H1 (cell line): ENCODE results near the gene C11orf71. TPM values are rescaled to one million over a fixed set of nuclear protein-coding genes. Genes with fewer than 3 reads are reported as not detected.

Experiments used
- SRF ChIP-seq: IDR thresholded peaks from 2 replicates; pipeline ENCODE4 v1.6.1; 2011; ENCODE audit warnings: mild to moderate bottlenecking, low read depth, low read length, moderate library complexity
- polyA plus RNA-seq, 7 experiments: library from polyadenylated mRNA; depleted of rRNA in 3 of 7; stranded (reverse) in 5 of 7; unstranded in 2 of 7; fragments of >200 nt in 5 of 7; fragments of 200-250 nt in 2 of 7; gene quantifications; 1 replicate in 5 of 7; 2 replicates in 1 of 7; 4 replicates in 1 of 7; pipeline versions ENCODE4 v1.2.1 to v1.2.3, GENCODE V29; 2011 to 2013; ENCODE audit warnings: missing spikeins in 2 of 7, mixed read lengths in 2 of 7
- total RNA-seq: library from RNA; stranded (reverse); fragmentation: NEBNext Ultra II Directional; extraction: Animal tissue kit (Norgen Biotek cat#: 25700); gene quantifications from 2 replicates; pipeline ENCODE4 v1.2.1, GENCODE V29; 2021

C11orf71 gene
- total and polyA plus RNA-seq, 2 of the 8 experiments (the other 6 are each of a cell fraction or from before 2014, with no cell fraction given): 5.4 to 8.7 TPM

DNA sequence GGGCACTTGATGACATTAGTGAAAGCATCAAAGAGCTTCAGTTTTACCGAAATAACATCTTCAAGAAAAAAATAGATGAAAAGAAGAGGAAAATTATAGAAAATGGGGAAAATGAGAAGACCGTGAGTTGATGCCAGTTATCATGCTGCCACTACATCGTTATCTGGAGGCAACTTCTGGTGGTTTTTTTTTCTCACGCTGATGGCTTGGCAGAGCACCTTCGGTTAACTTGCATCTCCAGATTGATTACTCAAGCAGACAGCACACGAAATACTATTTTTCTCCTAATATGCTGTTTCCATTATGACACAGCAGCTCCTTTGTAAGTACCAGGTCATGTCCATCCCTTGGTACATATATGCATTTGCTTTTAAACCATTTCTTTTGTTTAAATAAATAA lies 49.5 kb upstream of the C11orf71 start (continued):
- TF ChIP-seq SRF: no peak
